Upper lobe of right lung (tissue), 1 donor: ENCODE data around the gene LCE1F. TPM values are rescaled to one million over a fixed set of nuclear protein-coding genes. Genes with fewer than 3 reads are reported as not detected.

Experiments used
- ATAC-seq: fragments of 200-7000 bp; cut with Tn5 transposase; one replicate; pipeline ENCODE4 v1.9.1; 2020; ENCODE audit warnings: mild to moderate bottlenecking, moderate library complexity
- DNase-seq: peaks from one replicate; pipeline ENCODE4 v3.0.0-alpha.2; 2020
- H3K27ac ChIP-seq: fragments of 200-600 bp; one replicate; pipeline ENCODE4 v1.8.0; 2022
- H3K27me3 ChIP-seq: fragments of 200-600 bp; one replicate; pipeline ENCODE4 v1.8.0; 2022; ENCODE audit warnings: mild to moderate bottlenecking
- H3K36me3 ChIP-seq: fragments of 200-600 bp; one replicate; pipeline ENCODE4 v1.8.0; 2022
- H3K4me1 ChIP-seq: fragments of 200-600 bp; one replicate; pipeline ENCODE4 v1.8.0; 2022
- H3K4me3 ChIP-seq: fragments of 200-600 bp; one replicate; pipeline ENCODE4 v1.8.0; 2022; ENCODE audit warnings: mild to moderate bottlenecking
- H3K9me3 ChIP-seq: fragments of 200-600 bp; one replicate; pipeline ENCODE4 v1.8.0; 2022
- CTCF ChIP-seq: fragments of 200-600 bp; IDR thresholded peaks from one replicate; pipeline ENCODE4 v1.8.0; 2022; ENCODE audit warnings: antibody characterized with exemption
- intact Hi-C: fragments of 100-400 bp; cut with DNase I; formaldehyde crosslinking; loops from one replicate; pipeline ENCODE4 v1.11.0; 2022
- total RNA-seq: library from RNA; stranded (reverse); fragmentation: NEBNext Ultra II Directional; extraction: Animal tissue kit (Norgen Biotek cat#: 25700); gene quantifications from one replicate; pipeline ENCODE4 v1.2.1, GENCODE V29; 2021
- donor health status: DM: no; HTN: yes; CAD: no; lungs with severe emphysema.

The LCE1F gene
- total RNA-seq, 1 donor from 2014 or later = not detected

- Histone ChIP-seq H3K36me3 (no peaks in the 10 kb centered on the region), H3K9me3 (no peaks in the 10 kb centered on the region), H3K4me3 (no peak overlapping the region), H3K27ac (no peak overlapping the region), H3K27me3 (no peaks in the 10 kb centered on the region), H3K4me1 (no peaks in the 10 kb centered on the region)
- intact Hi-C loops = no loop called here
- no peak for DNase-seq
- ATAC-seq = peak; percentile 64
- TF ChIP-seq CTCF = no peak
Measured at GRCh38 chr1:152752225-152752624, 22.7 kb upstream of the LCE1F start.

- no peaks in the 10 kb centered on the region for H3K4me1 ChIP-seq
- H3K36me3 ChIP-seq = no peaks in the 10 kb centered on the region
- no peaks in the 10 kb centered on the region for H3K9me3 ChIP-seq
- no peak for ATAC-seq
- DNase-seq = no peak
- TF ChIP-seq CTCF = no peak
- H3K27ac ChIP-seq = no peak overlapping the region
- intact Hi-C loops = no loop called here
- no peak overlapping the region for H3K4me3 ChIP-seq
- no peaks in the 10 kb centered on the region for H3K27me3 ChIP-seq
Measured at GRCh38 chr1:152753586-152753985, 21.4 kb upstream of the LCE1F start.

- no peak for TF ChIP-seq CTCF
- intact Hi-C loops = no loop called here
Measured at GRCh38 chr1:152756872-152757271, 18.1 kb upstream of the LCE1F start.

GRCh38 chr1:152757747-152758146 lies 17.2 kb upstream of the LCE1F start, which contains the start of gene KPRP:
Gene KPRP, plus strand, starts transcription at chr1:152758025. Its CDS starts 1,564 bp downstream, at chr1:152759589.
- H3K27ac ChIP-seq = no peak within 1 kb of the TSS
- DNase-seq (no peak), ATAC-seq (no peak)
- no peaks in the 10 kb centered on the region for H3K36me3 ChIP-seq
- no peaks in the 10 kb centered on the region for H3K4me1 ChIP-seq
- H3K4me3 ChIP-seq = no peak within 1 kb of the TSS
- H3K9me3 ChIP-seq = no peaks in the 10 kb centered on the region
- TF ChIP-seq CTCF = no peak
- intact Hi-C loops = no loop called here
- no peaks in the 10 kb centered on the region for H3K27me3 ChIP-seq

More at GRCh38 chr1:152756872-152757271, 18.1 kb upstream of the LCE1F start:
- Histone ChIP-seq H3K4me3 (no peak overlapping the region), H3K4me1 (no peaks in the 10 kb centered on the region), H3K27ac (no peak overlapping the region), H3K27me3 (no peaks in the 10 kb centered on the region), H3K9me3 (no peaks in the 10 kb centered on the region), H3K36me3 (no peaks in the 10 kb centered on the region)
- ATAC-seq (peak; percentile 54), DNase-seq (no peak)

GRCh38 chr1:152758636-152759035 lies 16.3 kb upstream of the LCE1F start:
- intact Hi-C loops = no loop called here

More at GRCh38 chr1:152758636-152759035, 16.3 kb upstream of the LCE1F start:
- H3K27ac ChIP-seq = no peak overlapping the region
- H3K4me1 ChIP-seq = no peaks in the 10 kb centered on the region
- DNase-seq (no peak), ATAC-seq (no peak)
- H3K36me3 ChIP-seq = no peaks in the 10 kb centered on the region
- no peak overlapping the region for H3K4me3 ChIP-seq
- H3K9me3 ChIP-seq = no peaks in the 10 kb centered on the region
- H3K27me3 ChIP-seq = no peaks in the 10 kb centered on the region
- no peak for TF ChIP-seq CTCF
